Cardiac septum (tissue), 1 donor: ENCODE data around the gene NUTF2. TPM values are rescaled to one million over a fixed set of nuclear protein-coding genes. Genes with fewer than 3 reads are reported as not detected.

Experiments used
- DNase-seq: peaks from one replicate; pipeline ENCODE4 v3.0.0-alpha.2; 2020; ENCODE audit warnings: low spot score
- intact Hi-C: fragments of 100-400 bp; cut with DNase I; formaldehyde crosslinking; loops from one replicate; pipeline ENCODE4 v1.14.0; 2022
- long read RNA-seq: library from polyadenylated mRNA; unstranded; transcript quantifications from one replicate; pipeline ENCODE4 v2.0.0, GENCODE V29; 2021
- total RNA-seq: library from RNA; stranded (reverse); fragmentation: NEBNext Ultra II Directional; extraction: Animal tissue kit (Norgen Biotek cat#: 25700); gene quantifications from one replicate; pipeline ENCODE4 v1.2.1, GENCODE V29; 2021
- donor health status: DM: no; HTN: no; CAD: no.

Gene NUTF2
- total RNA-seq, result 87.1 TPM
- long read RNA-seq, transcript NUTF2-206 (5 exons, 1,119 nt), result minor isoform, 17 of 82 reads
- long read RNA-seq, transcript NUTF2-201 (5 exons, 2,321 nt), result major isoform, 57 of 82 reads
- long read RNA-seq, partial matches to known transcripts, result 1 of 82 reads
- long read RNA-seq, other reads (novel, unspliced or antisense), result 2 of 82 reads

GRCh38 chr16:67846320-67847063, at the start of gene NUTF2:
Gene NUTF2 (plus strand): TSS chr16:67846933. CDS start chr16:67865131, 18,198 bp downstream.
- peak; percentile 98 for DNase-seq
- intact Hi-C loops, result loop anchor here (2.0 kb wide), 1 partner anchor 16 kb away; no protein-coding TSS in a partner anchor

- intact Hi-C loops, result no loop called here
- DNase-seq, result peak; percentile 81
Observed at GRCh38 chr16:67800338-67800926, 46.3 kb upstream of the NUTF2 start.

DNA sequence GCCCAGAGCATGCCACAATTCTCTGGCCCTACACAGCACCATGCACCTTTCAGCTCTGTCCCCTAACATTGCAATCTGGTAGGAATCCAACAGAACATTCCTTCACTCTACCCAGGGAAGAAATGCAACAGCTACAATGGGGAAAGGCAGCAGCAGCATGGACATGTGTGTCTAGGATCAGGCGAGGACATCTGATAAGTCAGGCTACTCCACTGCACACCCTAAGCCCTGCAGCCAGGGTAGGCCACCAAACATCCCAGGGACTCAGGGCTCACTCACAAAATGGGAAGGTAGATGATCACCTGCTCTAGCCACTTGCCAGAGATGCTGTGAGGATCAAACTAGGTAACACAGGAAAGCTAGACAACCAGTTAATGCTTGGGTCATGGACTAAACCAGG, 45.5 kb upstream of the NUTF2 start:
- intact Hi-C loops, result no loop called here
- no peak for DNase-seq

- intact Hi-C loops, result no loop called here
- DNase-seq, result no peak
Observed at GRCh38 chr16:67801883-67802282, 44.9 kb upstream of the NUTF2 start.

DNA sequence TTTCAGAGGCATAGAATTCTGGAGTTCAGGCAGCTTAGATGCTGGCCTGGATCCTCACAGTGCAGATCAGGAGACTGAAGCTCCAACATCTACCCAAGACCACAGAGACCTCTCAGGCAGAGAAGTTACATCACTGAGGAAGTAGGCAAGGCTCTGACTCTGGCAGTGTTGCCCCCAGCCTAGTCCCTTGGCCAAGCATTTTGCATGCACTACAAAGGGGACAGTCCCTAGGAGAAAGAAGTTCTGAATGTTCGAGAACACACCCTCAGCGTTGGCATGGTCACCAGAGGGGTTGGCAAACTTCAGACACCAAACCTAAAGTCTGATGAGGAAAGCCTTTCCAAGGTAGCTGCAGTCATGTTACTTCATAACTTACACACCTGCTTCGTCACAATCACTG, 42.8 kb upstream of the NUTF2 start:
- intact Hi-C loops, result no loop called here

GRCh38 chr16:67804853-67805542, 41.7 kb upstream of the NUTF2 start:
- intact Hi-C loops, result loop anchor here (5.0 kb wide), 2 partner anchors 83 to 133 kb away; no protein-coding TSS in a partner anchor
- no peak for DNase-seq

More for the DNA sequence above, 42.8 kb upstream of the NUTF2 start:
- DNase-seq, result no peak

- DNase-seq, result no peak
- intact Hi-C loops, result loop anchor here (5.0 kb wide), 2 partner anchors 84 to 134 kb away; no protein-coding TSS in a partner anchor
Observed at GRCh38 chr16:67805718-67806427, 40.9 kb upstream of the NUTF2 start.

DNA sequence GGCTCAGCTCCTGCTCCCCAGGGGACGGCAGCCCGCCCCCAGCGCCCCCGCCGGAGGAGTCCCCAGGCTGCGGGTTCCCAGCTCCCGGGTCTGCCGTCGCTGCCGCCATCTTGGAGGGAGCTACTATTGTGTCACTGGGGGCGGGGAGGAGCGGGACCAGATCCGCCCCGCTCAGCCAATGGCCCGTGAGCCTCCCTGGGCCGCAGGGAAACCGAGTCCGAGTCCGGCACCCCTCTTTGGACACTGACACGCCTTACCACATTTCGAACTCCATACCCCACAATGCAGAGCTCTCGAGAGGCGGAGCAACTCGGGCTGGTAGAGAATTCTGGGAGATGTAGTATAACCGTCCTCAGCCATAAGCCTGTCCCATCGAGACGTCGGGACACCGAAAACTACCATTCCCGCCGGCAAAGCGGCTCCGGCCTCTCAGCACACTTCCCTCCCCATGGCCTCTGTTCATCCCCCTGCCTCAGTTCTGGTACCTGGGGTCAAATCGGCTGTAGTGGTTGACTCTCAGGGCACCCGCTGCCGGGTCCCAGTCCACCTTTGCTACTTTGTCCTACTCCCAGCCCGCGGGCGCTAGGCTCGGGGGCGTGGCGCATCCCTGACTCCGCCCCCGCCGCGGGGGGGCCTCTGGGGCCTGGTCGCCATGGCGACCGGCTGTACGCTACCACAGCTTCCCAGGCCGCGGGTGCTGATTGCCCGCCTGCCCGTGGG, 40.1 kb upstream of the NUTF2 start, which contains the start of the genes RANBP10 and TSNAXIP1:
Gene RANBP10 (minus strand): TSS at position 133 of the 720 bp plus-strand sequence. CDS start 24 bp downstream, at position 109.
Gene TSNAXIP1 (plus strand): TSS at position 462 of the 720 bp plus-strand sequence. CDS start 261 bp downstream, outside the sequence.
- intact Hi-C loops, result loop anchor here (5.0 kb wide), 2 partner anchors 84 to 134 kb away; no protein-coding TSS in a partner anchor
- DNase-seq, result peak; percentile 98

DNA sequence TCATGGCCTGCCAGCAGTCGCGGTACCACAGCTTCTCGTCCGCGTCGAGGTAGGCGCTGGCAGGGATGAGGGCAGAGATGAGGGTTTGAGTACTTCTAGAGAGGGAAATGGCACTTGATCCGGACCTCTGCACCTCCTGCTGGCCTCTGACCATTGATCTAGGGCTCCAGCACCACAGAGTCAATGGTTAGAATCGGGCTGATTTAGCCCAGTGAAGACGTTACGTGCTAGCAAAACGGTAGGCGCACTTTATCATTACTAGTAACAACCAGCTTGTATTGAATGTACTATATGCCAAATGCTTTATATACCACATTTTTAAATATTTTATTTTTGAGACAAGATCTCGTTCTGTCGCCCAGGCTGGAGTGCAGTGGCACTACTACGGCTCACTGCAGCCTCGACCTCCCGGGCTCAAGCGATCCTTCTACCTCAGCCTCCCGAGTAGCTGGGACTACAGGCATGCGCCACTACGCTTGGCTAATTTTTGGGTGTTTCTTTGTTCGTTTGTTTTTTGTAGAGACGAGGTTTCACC, 39.5 kb upstream of the NUTF2 start:
- DNase-seq, result no peak
- intact Hi-C loops, result loop anchor here (5.0 kb wide), 2 partner anchors 85 to 135 kb away; no protein-coding TSS in a partner anchor

DNA sequence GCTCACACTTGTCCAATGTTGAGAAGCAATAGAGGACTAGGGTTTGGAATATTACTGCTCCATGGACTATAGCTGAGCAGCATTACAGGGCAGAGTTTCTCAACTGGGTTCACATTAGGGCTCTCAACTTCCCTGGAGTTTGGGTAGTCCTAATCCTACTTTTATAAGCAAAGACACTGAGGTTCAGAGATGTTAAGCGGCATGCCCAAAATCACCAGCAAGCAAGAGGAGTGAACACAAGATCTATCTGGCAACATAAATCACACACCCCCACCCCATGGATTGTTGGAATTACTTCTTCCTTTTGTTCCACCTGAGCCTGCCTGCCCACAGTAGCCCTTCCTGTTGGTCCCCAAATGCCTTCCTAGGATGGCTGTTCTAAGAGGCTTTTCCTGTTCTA, 34.8 kb upstream of the NUTF2 start:
- DNase-seq, result no peak
- intact Hi-C loops, result no loop called here

GRCh38 chr16:67814567-67814966, 32.2 kb upstream of the NUTF2 start:
- intact Hi-C loops, result no loop called here
- no peak for DNase-seq

GRCh38 chr16:67820608-67821259, 26.0 kb upstream of the NUTF2 start:
- intact Hi-C loops, result no loop called here
- DNase-seq, result no peak

GRCh38 chr16:67822511-67822910, 24.2 kb upstream of the NUTF2 start:
- DNase-seq, result no peak
- intact Hi-C loops, result no loop called here

DNA sequence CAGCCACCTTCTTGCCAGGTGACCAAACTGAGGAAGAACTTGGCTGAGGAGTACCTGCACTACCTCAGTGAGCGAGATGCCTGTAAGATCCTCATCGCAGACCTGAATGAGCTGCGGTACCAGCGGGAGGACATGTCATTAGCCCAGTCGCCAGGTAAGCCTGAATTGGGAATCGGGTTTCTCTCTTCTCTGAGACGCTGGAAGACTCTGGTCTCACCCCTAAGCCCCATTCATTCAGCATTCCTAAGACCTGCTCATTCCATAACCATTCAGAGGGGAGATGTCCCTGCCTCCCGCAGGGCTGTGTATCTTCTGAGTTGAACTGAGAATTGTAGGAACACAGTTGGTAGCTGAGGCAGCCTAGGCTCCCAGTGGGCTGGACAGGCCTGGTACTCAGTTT, 21.6 kb upstream of the NUTF2 start:
- no peak for DNase-seq
- intact Hi-C loops, result no loop called here

GRCh38 chr16:67825906-67826305, 20.8 kb upstream of the NUTF2 start:
- no peak for DNase-seq
- intact Hi-C loops, result no loop called here

DNA sequence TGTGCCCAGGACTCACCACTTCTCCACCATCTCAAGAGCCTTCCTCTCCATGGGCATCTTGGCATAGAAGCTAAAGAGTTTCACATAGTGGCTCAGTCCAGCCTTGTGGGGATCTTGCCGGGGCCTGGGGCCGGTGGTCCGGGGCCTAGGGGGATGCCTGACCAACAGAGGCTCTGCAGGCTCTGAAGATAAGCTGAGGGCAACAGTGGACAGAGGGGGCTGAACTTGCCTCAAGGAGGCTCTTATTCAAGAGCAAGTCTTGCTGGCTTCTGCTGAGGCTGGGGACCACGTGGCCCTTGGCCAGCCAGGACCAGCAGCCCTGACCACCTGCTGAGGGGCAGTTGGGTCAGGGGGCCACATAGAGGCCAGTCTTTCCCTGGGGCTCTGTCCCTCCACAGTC, 18.1 kb upstream of the NUTF2 start:
- intact Hi-C loops, result no loop called here
- no peak for DNase-seq

DNA sequence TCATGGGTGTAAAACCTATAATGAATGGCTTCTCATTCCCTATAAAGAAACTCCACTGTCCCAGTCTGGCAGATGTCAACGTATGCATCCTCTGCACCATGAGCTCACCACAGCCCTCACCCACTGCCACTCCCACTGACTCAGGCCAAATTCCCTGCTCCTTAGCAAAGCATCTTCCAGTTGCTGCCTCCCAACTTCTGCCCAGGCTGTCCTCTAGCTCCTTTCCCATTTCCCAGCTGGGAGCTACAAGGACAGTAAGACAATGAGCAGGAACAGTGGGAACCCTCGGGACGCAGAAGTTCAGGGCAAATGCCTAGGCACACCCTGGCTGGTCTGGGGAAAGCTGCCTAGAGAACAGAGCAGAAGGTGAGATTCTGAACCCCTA, 13.7 kb upstream of the NUTF2 start:
- DNase-seq, result no peak
- intact Hi-C loops, result loop anchor here (5.0 kb wide), 1 partner anchor 99 kb away; the partner anchor contains the start of gene CTRL
